GM23338 (cell line): ENCODE results near the gene MT4. TPM values are rescaled to one million over a fixed set of nuclear protein-coding genes. Genes with fewer than 3 reads are reported as not detected.

Experiments
- ATAC-seq: fragments of 200-7000 bp; cut with Tn5 transposase; 3 replicates; pipeline ENCODE4 v1.9.1; 2020
- DNase-seq: peaks from one replicate; pipeline ENCODE4 v3.0.0-alpha.2; 2015; ENCODE audit warnings: low spot score
- H2AFZ ChIP-seq: fragments of 200-600 bp; sonication (generic); 2 replicates; pipeline ENCODE4 v1.8.0; 2016; ENCODE audit warnings: antibody characterized with exemption, mild to moderate bottlenecking, moderate library complexity
- H3F3A ChIP-seq: fragments of 200-600 bp; sonication (generic); replicated peaks from 2 replicates; pipeline ENCODE4 v1.8.0; 2017; ENCODE audit warnings: antibody characterized with exemption, mixed run types, low read depth
- H3K27ac ChIP-seq: fragments of 200-600 bp; sonication (generic); 2 replicates; pipeline ENCODE4 v1.6.1; 2016; ENCODE audit warnings: low read depth
- H3K27me3 ChIP-seq: fragments of 200-600 bp; sonication (generic); 2 replicates; pipeline ENCODE4 v1.8.0; 2016; ENCODE audit warnings: mild to moderate bottlenecking, mixed run types, moderate library complexity; ENCODE audit not compliant: insufficient read depth
- H3K36me3 ChIP-seq: fragments of 200-600 bp; sonication (generic); 2 replicates; pipeline ENCODE4 v1.8.0; 2016; ENCODE audit warnings: mild to moderate bottlenecking; ENCODE audit not compliant: insufficient read depth
- H3K4me1 ChIP-seq: fragments of 200-600 bp; sonication (generic); 2 replicates; pipeline ENCODE4 v1.8.0; 2016; ENCODE audit warnings: mild to moderate bottlenecking, moderate library complexity; ENCODE audit not compliant: insufficient read depth
- H3K4me2 ChIP-seq: fragments of 200-600 bp; sonication (generic); 2 replicates; pipeline ENCODE4 v1.7.1; 2017; ENCODE audit warnings: mixed run types
- H3K4me3 ChIP-seq: fragments of 200-600 bp; sonication (generic); 2 replicates; pipeline ENCODE4 v1.6.1; 2016; ENCODE audit warnings: mixed run types
- H3K79me2 ChIP-seq: fragments of 200-600 bp; sonication (generic); replicated peaks from 2 replicates; pipeline ENCODE4 v1.8.0; 2017; ENCODE audit warnings: mild to moderate bottlenecking; ENCODE audit not compliant: insufficient read depth
- H3K9me2 ChIP-seq: fragments of 200-600 bp; sonication (generic); 2 replicates; pipeline ENCODE4 v1.8.0; 2017; ENCODE audit not compliant: insufficient read depth
- H4K20me1 ChIP-seq: fragments of 200-600 bp; sonication (generic); replicated peaks from 2 replicates; pipeline ENCODE4 v1.8.0; 2017; ENCODE audit warnings: mild to moderate bottlenecking; ENCODE audit not compliant: insufficient read depth
- H3K27ac Mint-ChIP-seq: 2 replicates; pipeline ENCODE4 v1.8.0; 2020; ENCODE audit warnings: inconsistent platforms, mild to moderate bottlenecking, moderate library complexity, mixed read lengths
- H3K27me3 Mint-ChIP-seq: 3 replicates; pipeline ENCODE4 v1.8.0; 2022; ENCODE audit warnings: low read depth, mild to moderate bottlenecking, moderate library complexity, mixed read lengths, inconsistent platforms; ENCODE audit not compliant: insufficient read depth, poor library complexity
- H3K36me3 Mint-ChIP-seq: 3 replicates; pipeline ENCODE4 v1.8.0; 2021; ENCODE audit warnings: low read depth, mild to moderate bottlenecking, inconsistent platforms, moderate library complexity, mixed read lengths
- H3K4me1 Mint-ChIP-seq: 3 replicates; pipeline ENCODE4 v1.8.0; 2020; ENCODE audit warnings: mild to moderate bottlenecking, inconsistent platforms, mixed read lengths
- H3K4me3 Mint-ChIP-seq: 3 replicates; pipeline ENCODE4 v1.8.0; 2021; ENCODE audit warnings: moderate library complexity, mild to moderate bottlenecking, inconsistent platforms, mixed read lengths
- H3K9me3 Mint-ChIP-seq: 3 replicates; pipeline ENCODE4 v1.8.0; 2020; ENCODE audit warnings: moderate library complexity, mild to moderate bottlenecking, inconsistent platforms, mixed read lengths
- CREB1 ChIP-seq: fragments of 250-450 bp; sonication (Bioruptor Pico); IDR thresholded peaks from 2 replicates; pipeline ENCODE4 v1.5.0; 2020; ENCODE audit warnings: low read depth, mild to moderate bottlenecking, moderate library complexity
- EZH2phosphoT487 ChIP-seq: fragments of 200-600 bp; sonication (generic); IDR thresholded peaks from one replicate; pipeline ENCODE4 v1.8.1; 2018; ENCODE audit warnings: antibody characterized with exemption; ENCODE audit not compliant: unreplicated experiment
- JUNB ChIP-seq: IDR thresholded peaks from one replicate; pipeline ENCODE4 v1.6.1; 2016; ENCODE audit warnings: antibody characterized with exemption; ENCODE audit not compliant: unreplicated experiment
- STAT1 ChIP-seq: IDR thresholded peaks from one replicate; pipeline ENCODE4 v1.6.1; 2016; ENCODE audit warnings: antibody characterized with exemption; ENCODE audit not compliant: unreplicated experiment
- polyA plus RNA-seq: library from polyadenylated mRNA; unstranded; fragments of >200 nt; fragmentation: Nextera tagmentation; extraction: Ambion mirVana; gene quantifications from 2 replicates; pipeline ENCODE4 v1.2.1, GENCODE V29; 2016
- total RNA-seq: library from RNA; depleted of rRNA; stranded (reverse); fragments of >200 nt; shearing (Covaris generic); gene quantifications from 2 replicates; pipeline ENCODE4 v1.2.3, GENCODE V29; 2014
- TF ChIP-seq, protein P1 (sequence below): fragments of 250-450 bp; sonication (Bioruptor Pico); IDR thresholded peaks from 2 replicates; pipeline ENCODE4 v1.5.0; 2020; ENCODE audit warnings: mild to moderate bottlenecking, moderate library complexity
- TF ChIP-seq, protein P2 (sequence below), 2 experiments: fragments of 200-600 bp in 1 of 2; sonication (generic) in 1 of 2; conservative IDR thresholded peaks; 2 replicates each; pipeline versions ENCODE4 v1.5.1 to v1.6.1; 2016 to 2017; ENCODE audit warnings: antibody characterized with exemption in 2 of 2, low read depth in 2 of 2, mild to moderate bottlenecking in 2 of 2, moderate library complexity in 1 of 2

MT4 gene
- total and polyA plus RNA-seq, 2 experiments from 2014 or later, result not detected

DNA sequence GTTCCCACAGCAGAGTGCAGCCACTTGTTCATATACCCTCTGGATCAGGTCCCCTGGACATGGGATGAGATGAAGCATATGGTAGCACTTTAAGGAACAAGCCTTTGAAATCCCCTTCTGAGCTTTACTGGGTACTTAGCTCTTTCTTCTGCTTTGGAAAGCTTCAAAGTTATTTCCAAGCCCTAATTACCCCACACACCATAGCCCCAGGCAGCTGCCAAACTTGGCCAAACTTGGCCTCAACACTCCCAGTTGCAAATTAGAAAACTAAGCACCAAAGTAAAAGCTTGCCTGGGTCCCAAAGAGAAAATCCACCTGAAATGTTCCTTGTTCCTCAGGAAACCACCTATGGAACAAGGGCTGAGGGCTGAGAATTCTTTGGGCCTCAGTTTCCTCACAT is 15.7 kb upstream of the MT4 start (continued):
- TF ChIP-seq, protein P1, sequence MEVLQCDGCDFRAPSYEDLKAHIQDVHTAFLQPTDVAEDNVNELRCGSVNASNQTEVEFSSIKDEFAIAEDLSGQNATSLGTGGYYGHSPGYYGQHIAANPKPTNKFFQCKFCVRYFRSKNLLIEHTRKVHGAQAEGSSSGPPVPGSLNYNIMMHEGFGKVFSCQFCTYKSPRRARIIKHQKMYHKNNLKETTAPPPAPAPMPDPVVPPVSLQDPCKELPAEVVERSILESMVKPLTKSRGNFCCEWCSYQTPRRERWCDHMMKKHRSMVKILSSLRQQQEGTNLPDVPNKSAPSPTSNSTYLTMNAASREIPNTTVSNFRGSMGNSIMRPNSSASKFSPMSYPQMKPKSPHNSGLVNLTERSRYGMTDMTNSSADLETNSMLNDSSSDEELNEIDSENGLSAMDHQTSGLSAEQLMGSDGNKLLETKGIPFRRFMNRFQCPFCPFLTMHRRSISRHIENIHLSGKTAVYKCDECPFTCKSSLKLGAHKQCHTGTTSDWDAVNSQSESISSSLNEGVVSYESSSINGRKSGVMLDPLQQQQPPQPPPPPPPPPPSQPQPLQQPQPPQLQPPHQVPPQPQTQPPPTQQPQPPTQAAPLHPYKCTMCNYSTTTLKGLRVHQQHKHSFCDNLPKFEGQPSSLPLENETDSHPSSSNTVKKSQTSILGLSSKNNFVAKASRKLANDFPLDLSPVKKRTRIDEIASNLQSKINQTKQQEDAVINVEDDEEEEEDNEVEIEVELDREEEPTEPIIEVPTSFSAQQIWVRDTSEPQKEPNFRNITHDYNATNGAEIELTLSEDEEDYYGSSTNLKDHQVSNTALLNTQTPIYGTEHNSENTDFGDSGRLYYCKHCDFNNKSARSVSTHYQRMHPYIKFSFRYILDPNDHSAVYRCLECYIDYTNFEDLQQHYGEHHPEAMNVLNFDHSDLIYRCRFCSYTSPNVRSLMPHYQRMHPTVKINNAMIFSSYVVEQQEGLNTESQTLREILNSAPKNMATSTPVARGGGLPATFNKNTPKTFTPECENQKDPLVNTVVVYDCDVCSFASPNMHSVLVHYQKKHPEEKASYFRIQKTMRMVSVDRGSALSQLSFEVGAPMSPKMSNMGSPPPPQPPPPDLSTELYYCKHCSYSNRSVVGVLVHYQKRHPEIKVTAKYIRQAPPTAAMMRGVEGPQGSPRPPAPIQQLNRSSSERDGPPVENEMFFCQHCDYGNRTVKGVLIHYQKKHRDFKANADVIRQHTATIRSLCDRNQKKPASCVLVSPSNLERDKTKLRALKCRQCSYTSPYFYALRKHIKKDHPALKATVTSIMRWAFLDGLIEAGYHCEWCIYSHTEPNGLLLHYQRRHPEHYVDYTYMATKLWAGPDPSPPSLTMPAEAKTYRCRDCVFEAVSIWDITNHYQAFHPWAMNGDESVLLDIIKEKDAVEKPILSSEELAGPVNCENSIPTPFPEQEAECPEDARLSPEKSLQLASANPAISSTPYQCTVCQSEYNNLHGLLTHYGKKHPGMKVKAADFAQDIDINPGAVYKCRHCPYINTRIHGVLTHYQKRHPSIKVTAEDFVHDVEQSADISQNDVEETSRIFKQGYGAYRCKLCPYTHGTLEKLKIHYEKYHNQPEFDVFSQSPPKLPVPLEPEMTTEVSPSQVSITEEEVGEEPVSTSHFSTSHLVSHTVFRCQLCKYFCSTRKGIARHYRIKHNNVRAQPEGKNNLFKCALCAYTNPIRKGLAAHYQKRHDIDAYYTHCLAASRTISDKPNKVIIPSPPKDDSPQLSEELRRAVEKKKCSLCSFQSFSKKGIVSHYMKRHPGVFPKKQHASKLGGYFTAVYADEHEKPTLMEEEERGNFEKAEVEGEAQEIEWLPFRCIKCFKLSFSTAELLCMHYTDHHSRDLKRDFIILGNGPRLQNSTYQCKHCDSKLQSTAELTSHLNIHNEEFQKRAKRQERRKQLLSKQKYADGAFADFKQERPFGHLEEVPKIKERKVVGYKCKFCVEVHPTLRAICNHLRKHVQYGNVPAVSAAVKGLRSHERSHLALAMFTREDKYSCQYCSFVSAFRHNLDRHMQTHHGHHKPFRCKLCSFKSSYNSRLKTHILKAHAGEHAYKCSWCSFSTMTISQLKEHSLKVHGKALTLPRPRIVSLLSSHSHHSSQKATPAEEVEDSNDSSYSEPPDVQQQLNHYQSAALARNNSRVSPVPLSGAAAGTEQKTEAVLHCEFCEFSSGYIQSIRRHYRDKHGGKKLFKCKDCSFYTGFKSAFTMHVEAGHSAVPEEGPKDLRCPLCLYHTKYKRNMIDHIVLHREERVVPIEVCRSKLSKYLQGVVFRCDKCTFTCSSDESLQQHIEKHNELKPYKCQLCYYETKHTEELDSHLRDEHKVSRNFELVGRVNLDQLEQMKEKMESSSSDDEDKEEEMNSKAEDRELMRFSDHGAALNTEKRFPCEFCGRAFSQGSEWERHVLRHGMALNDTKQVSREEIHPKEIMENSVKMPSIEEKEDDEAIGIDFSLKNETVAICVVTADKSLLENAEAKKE, result no peak
- TF ChIP-seq, protein P2, sequence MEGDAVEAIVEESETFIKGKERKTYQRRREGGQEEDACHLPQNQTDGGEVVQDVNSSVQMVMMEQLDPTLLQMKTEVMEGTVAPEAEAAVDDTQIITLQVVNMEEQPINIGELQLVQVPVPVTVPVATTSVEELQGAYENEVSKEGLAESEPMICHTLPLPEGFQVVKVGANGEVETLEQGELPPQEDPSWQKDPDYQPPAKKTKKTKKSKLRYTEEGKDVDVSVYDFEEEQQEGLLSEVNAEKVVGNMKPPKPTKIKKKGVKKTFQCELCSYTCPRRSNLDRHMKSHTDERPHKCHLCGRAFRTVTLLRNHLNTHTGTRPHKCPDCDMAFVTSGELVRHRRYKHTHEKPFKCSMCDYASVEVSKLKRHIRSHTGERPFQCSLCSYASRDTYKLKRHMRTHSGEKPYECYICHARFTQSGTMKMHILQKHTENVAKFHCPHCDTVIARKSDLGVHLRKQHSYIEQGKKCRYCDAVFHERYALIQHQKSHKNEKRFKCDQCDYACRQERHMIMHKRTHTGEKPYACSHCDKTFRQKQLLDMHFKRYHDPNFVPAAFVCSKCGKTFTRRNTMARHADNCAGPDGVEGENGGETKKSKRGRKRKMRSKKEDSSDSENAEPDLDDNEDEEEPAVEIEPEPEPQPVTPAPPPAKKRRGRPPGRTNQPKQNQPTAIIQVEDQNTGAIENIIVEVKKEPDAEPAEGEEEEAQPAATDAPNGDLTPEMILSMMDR (conservative IDR thresholded peaks at IDR 0.05; ENCODE audit: low read depth in 2 of 2), result no peak
- TF ChIP-seq STAT1 (no peak), CREB1 (CRISPR knock-in tag) (no peak), JUNB (no peak)

DNA sequence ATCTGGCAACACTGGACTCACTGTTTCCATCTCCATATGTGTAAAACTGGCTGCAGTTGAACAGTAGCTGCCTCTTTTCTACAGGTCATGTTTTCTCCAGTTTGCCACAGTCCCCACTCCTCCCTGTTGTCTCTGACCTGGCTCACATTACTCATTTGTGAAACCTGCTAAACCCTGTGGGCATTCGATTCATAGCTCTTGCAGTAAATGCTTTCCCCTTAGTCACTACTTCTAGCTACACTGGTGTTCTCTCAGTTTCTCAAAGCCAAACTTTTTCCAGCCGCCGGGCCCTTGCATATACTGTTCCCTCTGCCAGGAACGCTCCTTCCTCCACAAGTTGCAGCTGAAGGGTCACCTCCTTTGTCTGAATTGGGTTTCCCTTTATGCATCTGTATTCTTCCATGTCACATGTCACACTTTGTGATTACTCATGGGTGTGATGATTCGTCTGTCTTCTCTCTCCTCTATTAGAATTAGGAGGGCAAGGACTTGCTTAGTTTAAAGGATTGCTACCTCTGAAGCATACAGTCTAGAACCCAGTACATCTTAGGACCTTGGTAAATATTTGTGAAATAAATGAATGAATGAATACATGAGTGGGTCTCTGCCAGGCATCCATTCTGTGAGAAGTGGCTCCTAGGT is 15.0 kb upstream of the MT4 start:
- no peaks in the 10 kb centered on the region for H3K9me2 ChIP-seq
- DNase-seq (no peak), ATAC-seq (no peak)
- Mint-ChIP-seq H3K4me1 (peaks cover 28% of the 10 kb centered on the region), H3K27me3 (peaks cover 22% of the 10 kb centered on the region), H3K9me3 (no peaks in the 10 kb centered on the region; the same call in 2 of the 3 replicates), H3K4me3 (no peak overlapping the region), H3K27ac (peak overlapping the region; percentile 21; the same call in 1 of the 2 replicates), H3K36me3 (no peaks in the 10 kb centered on the region)
- H3K27me3 ChIP-seq, result no peaks in the 10 kb centered on the region
- H3K4me2 ChIP-seq, result no peak overlapping the region
- H3K27ac ChIP-seq, result no peak overlapping the region
- peaks cover 11% of the 10 kb centered on the region; the same call in 1 of the 2 replicates for H3F3A ChIP-seq
- H3K79me2 ChIP-seq, result no peaks in the 10 kb centered on the region
- H4K20me1 ChIP-seq, result no peaks in the 10 kb centered on the region
- H3K36me3 ChIP-seq, result no peaks in the 10 kb centered on the region
- H2AFZ ChIP-seq, result no peak overlapping the region
- peaks cover 24% of the 10 kb centered on the region for H3K4me1 ChIP-seq
- H3K4me3 ChIP-seq, result no peak overlapping the region
- TF ChIP-seq, protein P2 (conservative IDR thresholded peaks at IDR 0.05; ENCODE audit: low read depth in 2 of 2), result no peak
- TF ChIP-seq EZH2phosphoT487, result no peak
